Middle frontal gyrus (tissue), 1 donor: ENCODE data around the gene GATB.
A peak's percentile ranks its signal among the peaks of the same experiment; 100 is the strongest.

Source experiments
- DNase-seq: peaks from one replicate; pipeline ENCODE4 v3.0.0-alpha.2; 2015; ENCODE audit warnings: low spot score; ENCODE audit errors: extremely low spot score

The GATB gene

GRCh38 chr4:151760712-151761661 lies at the start of gene GATB:
Gene GATB, minus strand, starts transcription at chr4:151761007. Its CDS starts 25 bp downstream, at chr4:151760982.
- peak; percentile 96 for DNase-seq

- DNase-seq, result no peak
Observed at GRCh38 chr4:151810476-151810875, 49.7 kb upstream of the GATB start.

GRCh38 chr4:151809716-151810115 lies 48.9 kb upstream of the GATB start:
- no peak for DNase-seq

- DNase-seq, result no peak
Observed at GRCh38 chr4:151808542-151808941, 47.7 kb upstream of the GATB start.

- no peak for DNase-seq
Observed at GRCh38 chr4:151808120-151808529, 47.3 kb upstream of the GATB start.

- DNase-seq, result no peak
Observed at GRCh38 chr4:151807220-151807619, 46.4 kb upstream of the GATB start.

- no peak for DNase-seq
Observed at GRCh38 chr4:151806511-151806927, 45.7 kb upstream of the GATB start.

GRCh38 chr4:151804821-151805220 lies 44.0 kb upstream of the GATB start:
- no peak for DNase-seq

GRCh38 chr4:151804086-151804630 lies 43.4 kb upstream of the GATB start:
- no peak for DNase-seq

- no peak for DNase-seq
Observed at GRCh38 chr4:151803246-151803645, 42.4 kb upstream of the GATB start.

GRCh38 chr4:151801547-151802516 lies 41.0 kb upstream of the GATB start:
- DNase-seq, result no peak

- no peak for DNase-seq
Observed at GRCh38 chr4:151799417-151800012, 38.7 kb upstream of the GATB start.

- no peak for DNase-seq
Observed at GRCh38 chr4:151798678-151799416, 38.0 kb upstream of the GATB start.

GRCh38 chr4:151797853-151798252 lies 37.0 kb upstream of the GATB start:
- DNase-seq, result no peak

- no peak for DNase-seq
Observed at GRCh38 chr4:151797131-151797530, 36.3 kb upstream of the GATB start.

GRCh38 chr4:151796106-151796505 lies 35.3 kb upstream of the GATB start:
- DNase-seq, result no peak

- no peak for DNase-seq
Observed at GRCh38 chr4:151792995-151793394, 32.2 kb upstream of the GATB start.

GRCh38 chr4:151792530-151792929 lies 31.7 kb upstream of the GATB start:
- no peak for DNase-seq

GRCh38 chr4:151788021-151788420 lies 27.2 kb upstream of the GATB start:
- DNase-seq, result no peak

- no peak for DNase-seq
Observed at GRCh38 chr4:151786158-151786495, 25.3 kb upstream of the GATB start.
